GM18508 (cell line): ENCODE data around the gene EXT2.

ENCODE experiments used
- ATAC-seq: cut with Tn5 transposase; IDR thresholded peaks from one replicate; pipeline ENCODE4 v1.9.1; 2021; ENCODE audit warnings: moderate number of reproducible peaks; ENCODE audit not compliant: insufficient read depth, unreplicated experiment

Gene EXT2

GRCh38 chr11:44228379-44228778, 132.9 kb downstream of the EXT2 start:
- ATAC-seq = no peak

GRCh38 chr11:44229098-44229497, 133.6 kb downstream of the EXT2 start:
- no peak for ATAC-seq

- ATAC-seq = no peak
These were observed 134.1 kb downstream of the EXT2 start for GRCh38 chr11:44229624-44230023.

DNA sequence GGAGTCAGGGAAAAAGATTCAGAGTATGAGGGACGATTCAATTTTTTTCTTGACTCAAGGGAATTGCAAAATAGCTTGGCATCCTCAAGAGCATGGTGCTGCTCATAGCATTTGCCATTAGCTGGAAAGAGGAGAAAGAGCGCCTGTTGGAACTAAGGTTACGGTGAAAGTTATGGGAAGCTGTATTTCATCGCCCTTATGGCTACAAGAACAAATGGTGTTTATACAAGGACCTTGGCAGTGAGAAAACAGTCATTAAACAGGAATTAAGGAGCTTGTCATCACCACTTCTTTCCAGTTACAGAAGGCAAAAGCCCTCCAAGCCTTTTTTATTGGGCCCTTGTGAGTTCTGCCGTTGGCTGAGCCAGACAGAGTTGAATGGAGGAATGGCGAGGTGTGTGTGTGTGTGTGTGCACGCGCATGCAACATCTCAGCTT, 140.3 kb downstream of the EXT2 start:
- ATAC-seq = no peak

DNA sequence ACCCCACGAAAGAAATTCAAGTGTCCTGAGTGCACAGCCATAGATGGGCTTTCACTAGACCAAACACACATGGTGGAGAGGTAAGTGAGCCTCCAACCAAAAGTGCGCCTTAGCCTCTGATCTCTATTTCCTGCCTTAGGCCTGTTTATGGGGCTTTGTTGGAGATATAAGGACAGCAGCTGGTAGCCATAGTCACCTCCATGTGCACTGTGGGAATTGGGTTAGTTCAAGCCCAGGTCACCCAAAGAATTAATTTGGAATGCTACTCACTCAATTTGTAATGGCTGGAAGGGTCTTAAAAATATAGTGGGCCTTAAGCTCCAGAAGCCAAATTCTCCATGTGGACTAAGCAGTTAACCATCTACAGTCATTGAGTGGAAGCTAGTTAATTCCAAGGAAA, 140.8 kb downstream of the EXT2 start:
- no peak for ATAC-seq

DNA sequence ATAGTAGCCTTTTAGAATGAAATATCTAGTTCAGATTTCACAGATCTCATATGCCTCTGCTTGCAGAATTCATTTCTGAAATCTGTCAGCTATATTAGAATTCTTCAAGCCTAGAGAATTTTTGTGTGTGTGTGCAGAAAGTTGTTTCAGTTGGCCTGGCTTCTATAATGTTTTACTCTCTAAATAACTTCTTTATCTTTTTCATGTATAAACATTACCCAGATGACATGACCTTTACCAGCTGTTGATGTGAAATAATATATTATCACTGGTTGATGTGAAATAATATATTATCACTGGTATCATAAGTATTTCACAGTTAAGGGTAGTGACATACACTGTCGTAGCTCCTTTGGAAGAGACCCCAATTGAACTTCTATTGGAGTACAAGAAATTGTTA, 141.7 kb downstream of the EXT2 start:
- no peak for ATAC-seq

DNA sequence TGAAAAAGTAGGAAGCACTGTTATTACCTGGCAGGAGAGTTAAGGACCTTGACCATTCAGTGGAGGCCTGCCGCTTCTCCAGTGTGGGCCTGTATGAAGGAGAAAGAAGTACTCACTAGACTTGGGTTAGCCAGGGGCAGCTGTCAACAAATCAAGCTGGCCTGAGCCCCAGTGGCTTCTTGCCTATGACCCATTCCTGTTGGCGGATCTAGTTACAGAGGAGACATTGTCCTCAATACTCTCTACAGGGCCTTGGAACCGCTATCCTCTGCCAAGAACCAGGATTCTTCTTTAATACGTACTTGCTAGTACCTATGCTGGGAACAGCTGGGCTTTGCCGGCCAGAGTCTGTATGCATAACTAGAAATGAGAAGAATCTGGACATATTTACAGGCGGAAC, 146.4 kb downstream of the EXT2 start:
- ATAC-seq = no peak

DNA sequence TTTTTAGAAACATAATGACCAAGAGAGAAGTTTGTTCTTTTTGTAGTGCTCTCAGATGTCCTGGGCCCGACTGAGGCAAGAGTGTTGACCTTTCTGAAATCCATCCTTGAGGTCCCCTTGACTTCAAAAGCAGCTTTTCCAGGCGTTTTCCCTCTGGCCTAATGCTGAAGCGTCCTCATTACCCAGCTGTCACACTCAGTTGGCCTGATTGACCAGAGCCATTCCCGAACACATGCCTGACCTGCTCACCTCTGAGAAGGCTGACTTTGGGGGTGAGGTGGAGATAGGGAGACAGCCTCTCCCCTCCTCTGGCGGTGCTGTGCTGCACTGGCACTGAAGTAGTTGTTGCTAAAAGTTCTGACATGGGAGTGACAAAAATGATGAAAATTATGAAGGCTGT, 147.6 kb downstream of the EXT2 start:
- ATAC-seq = no peak

DNA sequence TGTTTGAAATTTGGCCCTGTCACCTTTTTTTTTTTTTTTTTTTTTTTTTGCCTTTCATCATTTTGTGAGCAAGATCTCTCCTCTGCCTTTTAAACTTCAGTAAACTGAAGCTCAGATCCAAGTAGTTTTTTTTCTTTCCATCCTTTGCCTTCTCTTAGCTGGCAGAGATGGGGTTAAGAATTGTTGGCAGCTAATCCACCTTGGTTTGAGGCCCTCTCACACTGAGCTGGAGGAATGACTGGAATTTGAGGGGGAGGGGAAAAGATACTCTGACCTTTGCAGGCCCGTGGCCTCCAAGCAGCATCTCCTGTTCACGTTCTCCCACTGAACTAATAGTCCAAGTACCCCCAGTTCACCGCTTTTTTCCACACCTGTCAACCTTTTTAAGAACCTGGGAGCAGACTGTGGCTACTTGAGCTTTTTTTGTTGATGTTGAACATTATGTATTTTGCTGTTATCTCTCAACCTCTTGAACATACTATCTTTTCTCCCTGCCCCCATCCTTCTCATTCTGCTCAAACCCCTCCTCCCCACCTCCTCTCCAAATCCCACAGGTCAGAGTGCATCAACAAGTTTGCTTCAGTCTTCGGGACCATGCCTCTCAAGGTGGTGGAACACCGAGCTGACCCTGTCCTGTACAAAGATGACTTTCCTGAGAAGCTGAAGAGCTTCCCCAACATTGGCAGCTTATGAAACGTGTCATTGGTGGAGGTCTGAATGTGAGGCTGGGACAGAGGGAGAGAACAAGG, 148.3 kb downstream of the EXT2 start:
- no peak for ATAC-seq

DNA sequence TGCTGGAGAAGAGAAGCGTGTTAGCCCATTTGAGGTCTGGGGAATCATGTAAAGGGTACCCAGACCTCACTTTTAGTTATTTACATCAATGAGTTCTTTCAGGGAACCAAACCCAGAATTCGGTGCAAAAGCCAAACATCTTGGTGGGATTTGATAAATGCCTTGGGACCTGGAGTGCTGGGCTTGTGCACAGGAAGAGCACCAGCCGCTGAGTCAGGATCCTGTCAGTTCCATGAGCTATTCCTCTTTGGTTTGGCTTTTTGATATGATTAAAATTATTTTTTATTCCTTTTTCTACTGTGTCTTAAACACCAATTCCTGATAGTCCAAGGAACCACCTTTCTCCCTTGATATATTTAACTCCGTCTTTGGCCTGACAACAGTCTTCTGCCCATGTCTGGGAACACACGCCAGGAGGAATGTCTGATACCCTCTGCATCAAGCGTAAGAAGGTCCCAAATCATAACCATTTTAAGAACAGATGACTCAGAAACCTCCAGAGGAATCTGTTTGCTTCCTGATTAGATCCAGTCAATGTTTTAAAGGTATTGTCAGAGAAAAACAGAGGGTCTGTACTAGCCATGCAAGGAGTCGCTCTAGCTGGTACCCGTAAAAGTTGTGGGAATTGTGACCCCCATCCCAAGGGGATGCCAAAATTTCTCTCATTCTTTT, 149.3 kb downstream of the EXT2 start:
- no peak for ATAC-seq

DNA sequence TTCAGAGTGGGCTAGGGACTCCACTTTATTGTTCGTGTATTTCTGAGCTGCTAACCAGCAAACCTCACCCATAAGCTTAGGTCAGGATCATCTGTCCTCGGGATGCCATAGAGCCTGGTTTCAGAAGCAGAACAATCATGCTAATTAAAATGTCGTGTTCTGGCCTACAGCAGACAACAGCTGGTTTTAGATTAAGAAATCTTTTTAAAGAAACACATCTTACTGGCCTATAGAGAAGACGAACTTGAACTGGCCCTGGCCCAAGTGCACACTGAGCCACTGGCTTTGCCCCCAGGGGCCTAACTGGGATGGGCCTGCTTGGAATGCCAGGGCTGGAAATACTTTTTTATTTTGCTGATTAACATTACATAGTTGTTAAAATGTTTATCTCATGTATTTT, 151.2 kb downstream of the EXT2 start:
- ATAC-seq = no peak

GRCh38 chr11:44247508-44247907, 152.0 kb downstream of the EXT2 start:
- ATAC-seq = no peak

GRCh38 chr11:44248109-44248508, 152.6 kb downstream of the EXT2 start:
- ATAC-seq = no peak

GRCh38 chr11:44250421-44250820, 154.9 kb downstream of the EXT2 start:
- ATAC-seq = no peak

- ATAC-seq = no peak
These were observed 157.6 kb downstream of the EXT2 start for GRCh38 chr11:44252999-44253602.

DNA sequence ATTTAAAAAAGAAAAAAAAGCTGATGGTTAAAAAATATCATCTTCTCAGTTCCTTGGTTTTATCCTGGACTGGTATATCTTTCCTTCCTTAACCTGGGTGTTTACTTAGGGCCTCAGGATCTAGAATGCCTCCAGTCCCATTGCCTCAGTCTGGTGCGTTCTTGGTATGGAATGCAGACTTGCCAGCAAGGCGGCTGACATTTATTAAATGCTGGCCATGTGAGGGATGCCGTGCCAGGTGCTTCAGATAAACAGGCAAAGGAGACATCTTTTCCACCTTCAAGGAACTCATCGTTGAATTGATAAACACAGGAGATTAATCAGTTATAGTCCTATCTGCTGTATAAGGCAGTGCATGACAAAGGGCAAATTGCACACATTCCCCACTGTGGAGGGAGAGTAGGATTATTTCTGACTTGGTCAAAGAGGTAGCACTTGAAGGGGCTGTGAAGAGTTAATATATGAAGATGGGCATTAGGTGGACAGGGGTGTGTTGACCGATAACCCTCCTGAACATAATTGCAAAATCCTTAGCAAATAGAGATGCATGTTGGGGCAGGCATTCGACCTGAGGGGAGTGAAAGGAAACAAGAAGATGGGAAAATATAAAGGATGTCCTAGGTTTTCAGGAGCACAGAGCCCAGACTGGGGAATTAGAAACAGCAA, 160.1 kb downstream of the EXT2 start:
- ATAC-seq = no peak

DNA sequence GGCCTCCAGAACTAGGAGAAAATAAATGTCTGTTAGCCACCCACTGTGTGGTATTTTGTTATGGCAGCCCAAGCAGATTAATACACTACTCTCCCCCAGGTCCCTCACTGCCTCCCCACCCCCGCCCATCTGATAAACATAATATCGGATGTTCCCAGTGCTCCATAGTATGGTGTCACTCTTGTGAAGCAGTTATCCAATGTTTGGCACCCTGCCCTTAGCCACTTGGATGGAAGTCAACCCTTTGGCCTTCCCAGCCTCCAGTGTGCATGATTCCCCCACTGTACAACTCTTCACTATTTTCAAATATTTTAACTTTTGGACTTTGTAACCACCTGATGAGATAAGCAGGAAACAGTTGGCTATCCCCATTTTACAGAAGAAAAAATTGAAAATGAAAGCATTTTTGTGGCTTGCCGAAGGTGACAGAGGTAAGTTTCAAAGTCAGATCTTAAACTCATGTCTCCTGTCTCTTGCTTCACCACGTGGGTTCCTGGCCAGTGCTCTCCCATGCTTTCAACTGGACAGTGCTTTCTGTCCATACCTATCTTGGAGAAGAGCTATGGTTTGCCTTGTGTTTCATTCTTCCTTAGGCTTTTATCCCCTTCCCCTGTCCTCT, 161.3 kb downstream of the EXT2 start:
- no peak for ATAC-seq

DNA sequence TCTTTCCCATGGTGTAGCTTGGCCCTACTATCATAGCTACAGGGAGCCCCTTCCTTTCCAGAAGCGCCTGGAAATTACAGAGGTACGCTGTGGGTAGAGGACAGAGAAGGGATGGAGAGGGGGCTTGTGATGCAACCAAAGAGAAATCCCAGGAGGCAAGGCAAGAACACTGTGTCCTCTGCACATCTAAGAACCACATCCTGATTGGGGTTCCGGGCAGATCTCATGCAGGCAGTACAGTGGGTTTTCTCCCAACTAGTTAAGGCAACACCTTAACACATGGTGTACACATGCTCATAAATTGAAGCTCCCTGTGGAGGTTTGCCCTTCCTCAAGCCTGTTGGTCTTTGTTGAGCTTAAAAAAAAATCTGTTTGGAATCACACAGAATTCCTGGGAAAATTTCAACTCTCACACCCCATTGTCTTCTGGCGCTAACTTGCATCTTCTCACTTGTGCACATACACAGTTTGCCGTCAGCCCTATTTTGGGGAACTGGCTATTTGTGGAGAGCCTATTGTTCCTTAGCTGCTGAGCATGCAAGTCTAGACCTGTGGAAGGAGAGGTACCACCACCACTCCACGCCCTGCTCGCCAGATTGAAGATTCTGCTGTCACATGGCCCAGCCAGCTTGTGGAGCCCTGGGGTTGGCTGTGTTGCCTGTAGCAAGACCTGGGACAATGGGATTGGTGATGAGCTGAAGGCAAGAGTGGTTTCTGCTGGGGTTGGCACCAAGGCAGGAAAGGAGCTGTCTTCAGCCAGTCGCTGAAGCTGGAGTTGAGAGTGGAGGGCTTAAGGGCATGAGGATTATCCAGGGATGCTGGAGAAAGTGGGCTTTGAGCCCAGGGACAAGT, 162.1 kb downstream of the EXT2 start:
- ATAC-seq = no peak

DNA sequence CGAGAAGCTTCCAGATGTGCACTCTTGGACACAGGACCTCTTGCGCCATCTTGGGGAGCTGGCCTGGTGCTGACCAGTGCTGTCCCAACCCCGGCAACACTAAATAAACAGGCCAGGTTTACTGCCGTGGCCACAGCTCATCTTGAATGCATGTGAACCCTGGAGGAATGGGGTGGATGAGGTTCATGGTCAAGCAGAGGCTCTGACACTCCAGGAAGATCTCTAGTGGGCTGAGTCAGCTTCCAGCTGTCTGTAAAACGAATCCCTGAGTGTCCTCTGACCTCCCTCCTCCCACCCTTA, 162.7 kb downstream of the EXT2 start:
- no peak for ATAC-seq

DNA sequence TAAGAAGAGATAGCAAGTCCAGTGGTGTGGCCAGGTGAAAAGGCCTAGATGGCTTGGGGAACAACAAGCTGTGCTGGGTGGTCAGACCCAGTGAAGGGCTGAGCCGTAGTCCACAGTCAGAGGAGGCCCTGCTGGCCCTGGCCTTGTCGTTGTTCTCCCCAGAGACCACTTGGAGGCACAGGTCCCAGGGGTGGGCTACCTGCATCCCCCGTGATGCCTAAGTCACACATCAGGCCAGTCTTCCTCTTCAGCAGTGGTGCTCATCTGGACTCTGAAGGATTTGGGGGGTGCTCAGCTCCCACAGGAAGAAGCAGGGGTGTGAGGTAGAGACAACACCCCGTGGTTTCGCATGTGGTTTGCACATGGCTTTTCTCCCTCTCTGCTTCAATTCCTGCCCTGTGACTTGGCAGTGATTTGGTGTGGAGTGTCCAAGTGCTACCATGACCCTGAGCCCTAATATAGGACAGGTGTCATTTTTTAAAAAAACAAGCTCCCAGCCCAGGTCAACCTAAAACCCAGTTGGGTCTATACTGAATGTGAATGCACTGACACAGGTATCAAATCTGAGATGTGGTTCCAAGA, 163.5 kb downstream of the EXT2 start:
- ATAC-seq = no peak
